A673 (cell line): ENCODE results near the gene TMED6. TPM values are rescaled to one million over a fixed set of nuclear protein-coding genes. Genes with fewer than 3 reads are reported as not detected.

Experiments
- BruUV-seq: library from RNA; stranded (reverse); fragments of 400-500 nt; replicated peaks from 2 replicates; lab custom pipeline; 2021; lab: Mats Ljungman, UMichigan
- CTCF ChIA-PET: fragments of 300-600 bp; sonication (Branson Sonifier 250); formaldehyde crosslinking; loops from one replicate; lab custom pipeline; 2022; ENCODE audit warnings: antibody characterized with exemption; lab: Charles Lee
- POLR2A ChIA-PET: fragments of 300-600 bp; sonication (Branson Sonifier 250); formaldehyde crosslinking; loops from one replicate; lab custom pipeline; 2022; ENCODE audit warnings: antibody characterized with exemption; ENCODE audit not compliant: low non-redundant PET; lab: Charles Lee
- DNase-seq: peaks from one replicate; pipeline ENCODE4 v3.0.0-alpha.2; 2015; ENCODE audit warnings: low spot score
- H3K27ac ChIP-seq: fragments of 200-600 bp; sonication (generic); 2 replicates; pipeline ENCODE4 v1.5.1; 2016; ENCODE audit warnings: mixed run types, low read depth, mild to moderate bottlenecking, mixed read lengths, antibody characterized with exemption, low read length; ENCODE audit not compliant: poor library complexity, severe bottlenecking
- H3K27me3 ChIP-seq: fragments of 200-600 bp; sonication (generic); replicated peaks from 2 replicates; pipeline ENCODE4 v1.6.1; 2017; ENCODE audit warnings: mixed run types, low read depth, mild to moderate bottlenecking, mixed read lengths, antibody characterized with exemption, low read length; ENCODE audit not compliant: insufficient read depth, poor library complexity
- H3K36me3 ChIP-seq: fragments of 200-600 bp; sonication (generic); 2 replicates; pipeline ENCODE4 v1.6.1; 2016; ENCODE audit warnings: mixed run types, mild to moderate bottlenecking, mixed read lengths, antibody characterized with exemption, low read length; ENCODE audit not compliant: insufficient read depth, poor library complexity, severe bottlenecking
- H3K4me1 ChIP-seq: fragments of 200-600 bp; sonication (generic); 2 replicates; pipeline ENCODE4 v1.6.1; 2017; ENCODE audit warnings: mixed run types, mild to moderate bottlenecking, mixed read lengths, antibody characterized with exemption, low read length; ENCODE audit not compliant: insufficient read depth, poor library complexity, severe bottlenecking
- H3K4me3 ChIP-seq: fragments of 200-600 bp; sonication (generic); 2 replicates; pipeline ENCODE4 v1.5.1; 2016; ENCODE audit warnings: low read depth, mixed run types, mild to moderate bottlenecking, mixed read lengths, low read length; ENCODE audit not compliant: poor library complexity, severe bottlenecking
- H3K9me3 ChIP-seq: fragments of 200-600 bp; sonication (generic); 2 replicates; pipeline ENCODE4 v1.6.1; 2016; ENCODE audit warnings: mixed run types, low read depth, mild to moderate bottlenecking, mixed read lengths, antibody characterized with exemption, low read length; ENCODE audit not compliant: poor library complexity, severe bottlenecking
- CTCF ChIP-seq: fragments of 300-800, 200-600 bp; sonication (generic); conservative IDR thresholded peaks from 2 replicates; pipeline ENCODE4 v1.5.1; 2017; ENCODE audit warnings: low read depth, mild to moderate bottlenecking, antibody characterized with exemption, low read length, moderate library complexity, mixed read lengths
- EZH2 ChIP-seq: fragments of 200-600 bp; sonication (generic); IDR thresholded peaks from 2 replicates; pipeline ENCODE4 v1.6.1; 2017; ENCODE audit warnings: borderline replicate concordance, low read depth, mild to moderate bottlenecking, mixed read lengths, antibody characterized with exemption, low read length; ENCODE audit not compliant: poor library complexity, severe bottlenecking
- intact Hi-C: fragments of 100-400 bp; cut with micrococcal nuclease; formaldehyde crosslinking; loops from one replicate; pipeline ENCODE4 v1.10.0; 2022; ENCODE audit not compliant: unreplicated experiment
- total RNA-seq: library from RNA; stranded (reverse); gene quantifications from 2 replicates; pipeline ENCODE4 v1.2.3, GENCODE V29; 2021

The TMED6 gene
- total RNA-seq, 1 experiment from 2014 or later = 1.8 TPM

- peaks cover 86% of the 10 kb centered on the region for H3K36me3 ChIP-seq
- no peak for TF ChIP-seq EZH2
- no peak for TF ChIP-seq CTCF
- no peak overlapping the region for H3K27ac ChIP-seq
- intact Hi-C loops = no loop called here
- no peaks in the 10 kb centered on the region for H3K27me3 ChIP-seq
- DNase-seq = no peak
- POLR2A ChIA-PET = no interaction called here
- CTCF ChIA-PET = interaction anchor here (0.5 to 0.7 kb wide), 2 partner anchors 12 to 1646 kb away, joined by 3 to 11 read pairs; partner anchors contain the start of gene PDF
- no peak overlapping the region for H3K4me3 ChIP-seq
- no TSS peak for BruUV-seq
- no peaks in the 10 kb centered on the region for H3K9me3 ChIP-seq
- H3K4me1 ChIP-seq = no peaks in the 10 kb centered on the region
Observed at GRCh38 chr16:69318177-69318910, 33.2 kb downstream of the TMED6 start.

DNA sequence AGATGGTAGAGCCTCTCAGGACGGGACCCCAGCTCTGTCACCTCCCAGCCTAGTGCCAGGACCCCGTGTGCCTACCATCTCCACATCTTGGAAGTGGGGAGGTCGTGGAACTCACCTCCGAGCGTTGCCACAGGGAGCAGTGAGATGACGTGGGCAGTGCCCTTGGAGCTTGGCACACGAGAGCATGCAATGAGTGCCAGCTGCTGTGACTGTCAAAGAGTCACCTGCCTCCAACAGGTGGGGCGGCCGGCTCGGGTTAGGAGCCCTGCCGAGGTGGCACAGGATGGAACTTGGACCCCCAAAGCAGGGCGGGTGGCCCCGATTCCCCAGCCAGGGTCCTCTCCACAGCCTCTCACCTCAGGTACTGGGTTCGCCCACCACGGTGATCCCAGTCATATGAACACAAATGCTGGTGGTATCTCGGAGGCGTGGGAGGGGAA lies 35.0 kb downstream of the TMED6 start:
- Histone ChIP-seq H3K4me1 (no peaks in the 10 kb centered on the region), H3K27ac (peak overlapping the region; percentile 37), H3K9me3 (no peaks in the 10 kb centered on the region), H3K4me3 (no peak overlapping the region), H3K36me3 (peaks cover 71% of the 10 kb centered on the region), H3K27me3 (no peaks in the 10 kb centered on the region)
- ChIA-PET CTCF (interaction anchor here (0.6 kb wide), 1 partner anchor 86 kb away, joined by 6 read pairs; no protein-coding TSS in a partner anchor), POLR2A (no interaction called here)
- intact Hi-C loops = no loop called here
- BruUV-seq = no TSS peak
- DNase-seq = no peak
- TF ChIP-seq CTCF (no peak), EZH2 (no peak)

- intact Hi-C loops = no loop called here
- TF ChIP-seq CTCF (no peak), EZH2 (no peak)
- CTCF ChIA-PET = interaction anchor here (0.6 kb wide), 1 partner anchor 87 kb away, joined by 6 read pairs; no protein-coding TSS in a partner anchor
Observed at GRCh38 chr16:69315486-69316311, 35.9 kb downstream of the TMED6 start.

More at GRCh38 chr16:69315486-69316311, 35.9 kb downstream of the TMED6 start:
- Histone ChIP-seq H3K9me3 (no peaks in the 10 kb centered on the region), H3K27me3 (no peaks in the 10 kb centered on the region), H3K4me1 (no peaks in the 10 kb centered on the region), H3K4me3 (no peak overlapping the region), H3K27ac (peak overlapping the region; percentile 37), H3K36me3 (peaks cover 62% of the 10 kb centered on the region)
- BruUV-seq = no TSS peak
- no peak for DNase-seq
- POLR2A ChIA-PET = no interaction called here
